ENCODE data around the gene ATP11C.
"Not testable (repeated sequence)": the region's sequence is repeated elsewhere in the genome, so short reads cannot be mapped to it uniquely, and the experiment has no call there.

The ATP11C gene

GRCh38 chrX:139924696-139925095 lies 8.2 kb downstream of the ATP11C start:
- no peak for TF ChIP-seq CTCF (IDR thresholded peaks at IDR 0.05; ENCODE audit: borderline replicate concordance, control extremely low read depth, extremely low read depth, insufficient read depth, missing control alignments)
- in situ Hi-C loops (cut with MboI; ENCODE audit: low sequenced_read_pairs, unreplicated experiment): no loop called here
- no peak for DNase-seq (ENCODE audit: low spot score)

GRCh38 chrX:139924069-139924695 lies 8.7 kb downstream of the ATP11C start:
- TF ChIP-seq CTCF (IDR thresholded peaks at IDR 0.05; ENCODE audit: borderline replicate concordance, control extremely low read depth, extremely low read depth, insufficient read depth, missing control alignments): no peak
- DNase-seq (ENCODE audit: low spot score): no peak
- in situ Hi-C loops (cut with MboI; ENCODE audit: low sequenced_read_pairs, unreplicated experiment): no loop called here

DNA sequence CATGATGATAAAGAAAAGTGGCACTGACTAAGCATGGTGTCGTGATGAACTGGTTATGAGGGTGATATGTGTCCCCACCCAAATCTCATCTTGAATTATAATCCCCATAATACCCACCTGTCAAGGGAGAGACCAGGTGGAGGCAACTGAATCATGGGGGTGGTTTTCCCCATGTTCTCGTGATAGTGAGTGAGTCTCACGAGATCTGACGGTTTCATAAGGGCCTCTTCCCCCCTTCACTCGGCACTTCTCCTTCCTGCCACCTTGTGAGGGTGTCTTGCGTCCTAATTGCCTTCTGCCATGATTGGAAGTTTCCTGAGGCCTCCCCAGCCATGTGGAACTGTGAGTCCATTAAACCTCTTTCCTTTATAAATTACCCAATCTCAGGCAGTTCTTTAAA lies 11.7 kb downstream of the ATP11C start:
- DNase-seq (ENCODE audit: low spot score); in situ Hi-C loops (cut with MboI; ENCODE audit: low sequenced_read_pairs, unreplicated experiment): not testable (repeated sequence)

DNA sequence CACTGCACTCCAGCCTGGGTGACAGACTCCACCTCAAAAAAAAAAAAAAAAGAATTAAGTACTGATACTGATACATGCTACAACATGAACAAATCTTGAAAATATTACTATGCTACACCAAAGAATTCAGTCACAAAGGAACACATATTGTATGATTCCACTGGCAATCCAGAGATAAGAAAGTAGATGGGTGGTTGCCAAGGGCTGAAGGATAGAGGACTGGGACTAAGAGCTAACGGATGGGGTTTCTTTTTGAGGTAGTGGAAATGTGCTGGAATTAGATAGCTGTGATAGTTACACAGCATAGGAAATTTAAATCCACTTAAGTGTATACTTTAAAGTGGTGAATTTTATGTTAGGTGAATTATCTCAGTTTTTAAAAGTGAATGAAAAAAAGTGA lies 12.5 kb downstream of the ATP11C start:
- DNase-seq (ENCODE audit: low spot score): no peak
- TF ChIP-seq CTCF (IDR thresholded peaks at IDR 0.05; ENCODE audit: borderline replicate concordance, control extremely low read depth, extremely low read depth, insufficient read depth, missing control alignments): no peak
- in situ Hi-C loops (cut with MboI; ENCODE audit: low sequenced_read_pairs, unreplicated experiment): no loop called here

- in situ Hi-C loops (cut with MboI; ENCODE audit: low sequenced_read_pairs, unreplicated experiment): no loop called here
- TF ChIP-seq CTCF (IDR thresholded peaks at IDR 0.05; ENCODE audit: borderline replicate concordance, control extremely low read depth, extremely low read depth, insufficient read depth, missing control alignments): no peak
Observed at GRCh38 chrX:139914421-139914820, 18.4 kb downstream of the ATP11C start.

DNA sequence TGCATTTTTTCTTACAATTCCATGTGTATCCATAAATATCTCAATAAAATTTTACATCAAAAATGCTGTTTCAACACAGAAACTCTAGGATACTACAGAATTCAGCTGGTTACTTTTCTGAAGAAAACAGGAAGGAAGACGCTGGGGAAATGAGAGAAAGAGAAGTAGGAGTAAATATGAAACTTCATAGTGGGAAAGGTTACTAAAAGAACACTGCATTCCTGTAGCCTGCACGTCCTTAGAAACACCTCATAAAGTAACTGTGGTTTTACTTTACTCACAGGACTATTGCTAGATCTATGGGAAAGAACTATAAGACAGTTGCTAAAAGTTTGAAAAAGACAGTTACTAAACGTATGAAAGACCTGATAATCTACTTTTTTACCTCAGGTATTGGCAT lies 23.1 kb downstream of the ATP11C start:
- TF ChIP-seq CTCF (IDR thresholded peaks at IDR 0.05; ENCODE audit: borderline replicate concordance, control extremely low read depth, extremely low read depth, insufficient read depth, missing control alignments): no peak
- DNase-seq (ENCODE audit: low spot score): no peak
- in situ Hi-C loops (cut with MboI; ENCODE audit: low sequenced_read_pairs, unreplicated experiment): no loop called here

More at GRCh38 chrX:139914421-139914820, 18.4 kb downstream of the ATP11C start:
- no peak for DNase-seq (ENCODE audit: low spot score)

- in situ Hi-C loops (cut with MboI; ENCODE audit: low sequenced_read_pairs, unreplicated experiment): no loop called here
Observed at GRCh38 chrX:139907078-139907477, 25.8 kb downstream of the ATP11C start.

More at GRCh38 chrX:139907078-139907477, 25.8 kb downstream of the ATP11C start:
- TF ChIP-seq CTCF (IDR thresholded peaks at IDR 0.05; ENCODE audit: borderline replicate concordance, control extremely low read depth, extremely low read depth, insufficient read depth, missing control alignments): no peak
- no peak for DNase-seq (ENCODE audit: low spot score)
